ENCODE results near the gene STATH. TPM values are rescaled to one million over a fixed set of nuclear protein-coding genes. Genes with fewer than 3 reads are reported as not detected.

STATH gene
- total RNA-seq, 1 experiment from 2014 or later = not detected

DNA sequence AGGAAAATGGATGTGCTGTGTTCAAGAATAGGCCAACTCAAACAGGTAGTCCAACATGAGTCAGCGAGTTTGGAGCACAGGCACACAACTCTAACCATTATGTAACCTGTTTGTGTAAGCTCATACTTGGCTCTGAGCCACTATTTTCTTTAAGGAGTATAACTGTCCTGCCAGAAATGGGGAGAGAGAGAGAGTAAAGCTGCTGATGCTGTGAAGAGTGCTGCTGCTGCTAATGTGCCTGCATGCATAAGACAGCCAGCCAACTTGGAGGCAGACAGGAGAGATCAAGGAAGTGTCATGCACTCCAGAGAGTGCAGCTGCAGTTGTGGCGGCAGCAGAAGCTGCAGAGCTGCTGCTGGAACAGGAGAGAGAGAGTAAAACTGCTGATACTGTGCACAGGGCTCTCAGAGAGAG lies 11.7 kb upstream of the STATH start:
- CTCF ChIA-PET = no interaction called here

GRCh38 chr4:69986663-69987062 lies 9.1 kb upstream of the STATH start:
- DNase-seq (ENCODE audit: low read depth, low spot score) (no peak), ATAC-seq (no peak)
- no peak for TF ChIP-seq SIN3A (IDR thresholded peaks at IDR 0.05; ENCODE audit: borderline replicate concordance, insufficient read depth, low read depth, low read length)
- no peak for TF ChIP-seq POLR2AphosphoS5 (IDR thresholded peaks at IDR 0.05; ENCODE audit: low read depth, low read length)
- TF ChIP-seq, protein P1, sequence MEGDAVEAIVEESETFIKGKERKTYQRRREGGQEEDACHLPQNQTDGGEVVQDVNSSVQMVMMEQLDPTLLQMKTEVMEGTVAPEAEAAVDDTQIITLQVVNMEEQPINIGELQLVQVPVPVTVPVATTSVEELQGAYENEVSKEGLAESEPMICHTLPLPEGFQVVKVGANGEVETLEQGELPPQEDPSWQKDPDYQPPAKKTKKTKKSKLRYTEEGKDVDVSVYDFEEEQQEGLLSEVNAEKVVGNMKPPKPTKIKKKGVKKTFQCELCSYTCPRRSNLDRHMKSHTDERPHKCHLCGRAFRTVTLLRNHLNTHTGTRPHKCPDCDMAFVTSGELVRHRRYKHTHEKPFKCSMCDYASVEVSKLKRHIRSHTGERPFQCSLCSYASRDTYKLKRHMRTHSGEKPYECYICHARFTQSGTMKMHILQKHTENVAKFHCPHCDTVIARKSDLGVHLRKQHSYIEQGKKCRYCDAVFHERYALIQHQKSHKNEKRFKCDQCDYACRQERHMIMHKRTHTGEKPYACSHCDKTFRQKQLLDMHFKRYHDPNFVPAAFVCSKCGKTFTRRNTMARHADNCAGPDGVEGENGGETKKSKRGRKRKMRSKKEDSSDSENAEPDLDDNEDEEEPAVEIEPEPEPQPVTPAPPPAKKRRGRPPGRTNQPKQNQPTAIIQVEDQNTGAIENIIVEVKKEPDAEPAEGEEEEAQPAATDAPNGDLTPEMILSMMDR (IDR thresholded peaks at IDR 0.05) = no peak
- no peak for TF ChIP-seq REST (IDR thresholded peaks at IDR 0.05; ENCODE audit: insufficient read depth in 1 of 2, low read depth in 2 of 2, low read length in 1 of 2)
- no peak for TF ChIP-seq TCF7L2 (IDR thresholded peaks at IDR 0.05; ENCODE audit: low read depth, low read length)
- Histone ChIP-seq H3K4me3 (ENCODE audit: low read depth in 2 of 2, low read length in 2 of 2) (no peak overlapping the region), H3K27me3 (ENCODE audit: control insufficient read depth, insufficient read depth, low read length) (no peaks in the 10 kb centered on the region), H3K27ac (ENCODE audit: low read length) (no peak overlapping the region), H3K36me3 (ENCODE audit: control insufficient read depth, insufficient read depth, low read length) (no peaks in the 10 kb centered on the region), H3K9me3 (ENCODE audit: control insufficient read depth, insufficient read depth, low read depth, low read length) (no peaks in the 10 kb centered on the region), H3K4me1 (ENCODE audit: control insufficient read depth, insufficient read depth, low read length) (no peaks in the 10 kb centered on the region)
- in situ Hi-C loops (cut with HindIII; ENCODE audit: low pct_unique_long_range_greater_than_20kb, low sequenced_read_pairs) = no loop called here
- ChIA-PET CTCF (no interaction called here), POLR2A (no interaction called here)
- no TSS peak for BruUV-seq (replicated peaks)
- intact Hi-C loops (cut with micrococcal nuclease; ENCODE audit: unreplicated experiment) = no loop called here

More for the DNA sequence above, 11.7 kb upstream of the STATH start:
- Histone ChIP-seq H3K4me1 (ENCODE audit: control insufficient read depth, insufficient read depth, low read length) (no peaks in the 10 kb centered on the region), H3K27ac (ENCODE audit: low read length) (no peak overlapping the region), H3K27me3 (ENCODE audit: control insufficient read depth, insufficient read depth, low read length) (no peaks in the 10 kb centered on the region), H3K36me3 (ENCODE audit: control insufficient read depth, insufficient read depth, low read length) (no peaks in the 10 kb centered on the region), H3K4me3 (ENCODE audit: low read depth in 2 of 2, low read length in 2 of 2) (no peak overlapping the region), H3K9me3 (ENCODE audit: control insufficient read depth, insufficient read depth, low read depth, low read length) (no peaks in the 10 kb centered on the region)
- in situ Hi-C loops (cut with HindIII; ENCODE audit: low pct_unique_long_range_greater_than_20kb, low sequenced_read_pairs) (no loop called here), intact Hi-C loops (cut with micrococcal nuclease; ENCODE audit: unreplicated experiment) (no loop called here)
- BruUV-seq (replicated peaks) = no TSS peak
- DNase-seq (ENCODE audit: low read depth, low spot score) (no peak), ATAC-seq (no peak)
- TF ChIP-seq REST (IDR thresholded peaks at IDR 0.05; ENCODE audit: insufficient read depth in 1 of 2, low read depth in 2 of 2, low read length in 1 of 2) (no peak), POLR2AphosphoS5 (IDR thresholded peaks at IDR 0.05; ENCODE audit: low read depth, low read length) (no peak), TCF7L2 (IDR thresholded peaks at IDR 0.05; ENCODE audit: low read depth, low read length) (no peak), SIN3A (IDR thresholded peaks at IDR 0.05; ENCODE audit: borderline replicate concordance, insufficient read depth, low read depth, low read length) (no peak)
- TF ChIP-seq, protein P1 (IDR thresholded peaks at IDR 0.05) = no peak
- POLR2A ChIA-PET = no interaction called here

All from Panc1 (cell line).